ES-I3 (cell line): ENCODE data around the gene PET100.

Experiments used
- H3K36me3 ChIP-seq: 2 replicates; pipeline ENCODE4 v1.6.1; 2013; ENCODE audit warnings: mild to moderate bottlenecking, low read length, control low read depth, moderate library complexity; ENCODE audit not compliant: insufficient read depth
- H3K4me1 ChIP-seq: 2 replicates; pipeline ENCODE4 v1.6.1; 2013; ENCODE audit warnings: mild to moderate bottlenecking, control low read depth, low read length; ENCODE audit not compliant: insufficient read depth
- H3K9ac ChIP-seq: 2 replicates; pipeline ENCODE4 v1.6.1; 2013; ENCODE audit warnings: low read depth, mild to moderate bottlenecking, low read length, moderate library complexity
- H3K9me3 ChIP-seq: 2 replicates; pipeline ENCODE4 v1.6.1; 2013; ENCODE audit warnings: mild to moderate bottlenecking, low read length, moderate library complexity; ENCODE audit not compliant: control insufficient read depth, insufficient read depth

The PET100 gene

DNA sequence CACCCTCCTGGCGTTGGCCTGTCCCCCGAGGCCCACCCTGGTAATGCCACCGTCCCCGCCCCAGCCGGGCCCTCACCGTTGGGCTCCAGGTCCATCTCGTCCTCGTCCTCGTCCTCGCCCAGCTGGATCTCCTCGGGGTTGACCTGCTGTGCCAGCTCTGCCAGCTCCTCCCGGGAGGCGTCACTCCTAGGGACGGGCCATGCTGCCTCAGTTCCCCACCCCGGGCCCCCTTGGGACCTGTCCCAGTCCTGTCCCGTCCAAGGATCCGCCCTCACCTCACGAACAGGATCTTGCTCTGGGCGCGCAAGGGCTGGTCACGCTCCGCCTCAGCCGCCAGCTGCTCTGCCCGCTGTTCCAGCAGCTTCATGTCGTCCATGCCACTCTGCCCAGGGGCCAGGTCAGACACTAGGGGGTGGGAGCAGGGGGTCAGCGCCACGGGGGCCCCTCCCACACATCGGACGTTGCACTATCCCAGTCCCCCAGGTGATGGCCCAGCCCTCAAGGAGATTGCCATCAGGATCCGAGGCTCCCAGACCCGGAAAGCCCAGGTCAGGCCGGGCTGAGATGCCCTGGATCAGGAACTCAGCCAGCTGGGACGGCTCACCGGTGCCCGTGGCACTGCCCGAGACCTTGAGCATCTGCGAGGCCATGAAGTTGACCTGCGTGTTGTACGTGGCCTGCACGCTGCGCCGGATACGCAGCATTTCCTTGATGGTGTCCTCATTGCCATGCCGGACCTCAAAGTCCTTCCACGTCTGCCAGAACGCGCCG lies 9.7 kb upstream of the PET100 start:
- Histone ChIP-seq H3K9me3 (no peaks in the 10 kb centered on the region), H3K9ac (no peak overlapping the region), H3K4me1 (no peaks in the 10 kb centered on the region), H3K36me3 (no peaks in the 10 kb centered on the region; the same call in 1 of the 2 replicates)

DNA sequence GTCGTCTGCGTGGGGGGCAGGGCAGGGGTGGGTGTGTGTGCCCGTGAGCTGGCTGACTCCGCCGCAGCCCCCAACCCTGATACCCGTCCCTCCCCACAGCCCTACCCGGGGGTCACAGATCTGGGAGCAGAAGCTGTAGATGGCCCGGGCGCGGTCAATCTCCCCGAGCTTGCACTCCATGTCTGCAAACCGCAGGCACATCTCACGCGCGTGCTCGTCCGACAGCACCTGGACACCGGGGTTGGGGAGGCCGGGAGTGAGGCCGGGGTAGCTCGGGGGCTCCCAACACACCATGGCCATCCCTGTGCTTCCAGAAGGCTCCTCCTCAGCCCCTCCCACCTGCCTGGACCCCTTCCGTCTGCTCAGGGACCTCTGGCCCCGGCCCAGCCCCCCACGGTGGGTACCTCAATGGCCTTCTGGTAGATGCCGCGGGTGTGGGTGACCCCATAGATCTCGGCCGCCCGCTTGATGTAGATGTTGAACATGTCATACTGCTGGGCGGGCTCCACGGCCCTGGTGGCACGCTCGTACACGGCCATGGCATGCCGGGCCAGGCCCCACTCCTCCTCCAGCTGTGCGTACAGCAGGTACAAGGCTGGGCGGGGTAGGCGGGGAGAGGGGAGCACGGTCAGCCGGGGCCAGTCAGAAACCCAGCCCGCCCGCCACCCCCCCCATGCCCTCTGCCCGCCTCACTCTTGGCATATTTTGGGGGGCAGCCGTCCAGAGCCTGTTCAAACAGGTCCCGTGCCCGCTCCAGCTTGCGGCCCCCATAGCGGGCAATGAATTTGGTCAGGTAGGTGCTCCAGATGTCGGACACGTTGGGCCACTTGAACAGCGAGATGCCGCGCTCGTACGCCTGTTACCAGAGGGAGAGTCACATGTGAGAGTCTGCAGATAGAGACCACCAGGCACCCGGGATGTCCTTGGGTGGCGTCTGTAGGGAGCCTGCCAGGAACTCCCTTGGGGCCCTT lies 8.9 kb upstream of the PET100 start:
- no peaks in the 10 kb centered on the region; the same call in 1 of the 2 replicates for H3K36me3 ChIP-seq
- H3K4me1 ChIP-seq = no peaks in the 10 kb centered on the region
- H3K9me3 ChIP-seq = no peaks in the 10 kb centered on the region
- no peak overlapping the region for H3K9ac ChIP-seq

DNA sequence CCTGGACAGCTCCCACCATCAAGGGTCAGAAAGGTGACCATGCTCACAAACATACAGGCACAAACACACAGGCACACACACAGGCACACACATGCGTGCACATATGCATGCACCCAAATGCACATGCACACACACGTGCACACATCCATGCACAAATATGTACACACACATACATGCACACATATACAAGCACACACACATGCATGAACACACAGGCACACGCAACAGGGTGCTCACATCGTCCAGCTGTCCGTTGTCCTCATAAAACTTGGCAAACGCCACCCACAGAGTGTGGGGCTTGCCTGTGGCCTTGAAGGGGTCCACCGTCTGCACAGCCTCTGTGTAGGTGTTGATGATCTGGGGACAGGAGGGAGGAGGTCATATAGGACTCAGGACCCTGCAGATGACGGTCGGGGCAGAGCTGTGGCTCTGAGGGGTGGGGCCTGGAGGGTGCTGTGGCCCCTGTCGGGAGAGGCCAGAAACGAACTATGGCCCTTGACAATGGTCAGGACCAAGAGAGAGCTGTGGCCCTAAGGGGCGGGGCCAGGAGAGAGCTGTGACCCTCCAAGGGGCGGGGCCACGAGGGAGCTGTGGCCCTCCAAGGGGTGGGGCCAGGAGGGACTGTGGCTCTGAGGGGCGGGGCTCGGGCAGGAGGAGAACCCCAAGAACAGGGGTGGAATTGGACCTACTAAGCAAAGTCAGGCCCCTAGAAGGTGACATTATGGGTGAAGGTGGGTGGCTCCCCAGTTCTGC lies 6.5 kb upstream of the PET100 start:
- H3K36me3 ChIP-seq = no peaks in the 10 kb centered on the region; the same call in 1 of the 2 replicates
- H3K4me1 ChIP-seq = 0 out of 2 replicates have a peak, but pooled peaks cover under 1% of the 10 kb centered on the region
- no peak overlapping the region for H3K9ac ChIP-seq
- H3K9me3 ChIP-seq = no peaks in the 10 kb centered on the region

DNA sequence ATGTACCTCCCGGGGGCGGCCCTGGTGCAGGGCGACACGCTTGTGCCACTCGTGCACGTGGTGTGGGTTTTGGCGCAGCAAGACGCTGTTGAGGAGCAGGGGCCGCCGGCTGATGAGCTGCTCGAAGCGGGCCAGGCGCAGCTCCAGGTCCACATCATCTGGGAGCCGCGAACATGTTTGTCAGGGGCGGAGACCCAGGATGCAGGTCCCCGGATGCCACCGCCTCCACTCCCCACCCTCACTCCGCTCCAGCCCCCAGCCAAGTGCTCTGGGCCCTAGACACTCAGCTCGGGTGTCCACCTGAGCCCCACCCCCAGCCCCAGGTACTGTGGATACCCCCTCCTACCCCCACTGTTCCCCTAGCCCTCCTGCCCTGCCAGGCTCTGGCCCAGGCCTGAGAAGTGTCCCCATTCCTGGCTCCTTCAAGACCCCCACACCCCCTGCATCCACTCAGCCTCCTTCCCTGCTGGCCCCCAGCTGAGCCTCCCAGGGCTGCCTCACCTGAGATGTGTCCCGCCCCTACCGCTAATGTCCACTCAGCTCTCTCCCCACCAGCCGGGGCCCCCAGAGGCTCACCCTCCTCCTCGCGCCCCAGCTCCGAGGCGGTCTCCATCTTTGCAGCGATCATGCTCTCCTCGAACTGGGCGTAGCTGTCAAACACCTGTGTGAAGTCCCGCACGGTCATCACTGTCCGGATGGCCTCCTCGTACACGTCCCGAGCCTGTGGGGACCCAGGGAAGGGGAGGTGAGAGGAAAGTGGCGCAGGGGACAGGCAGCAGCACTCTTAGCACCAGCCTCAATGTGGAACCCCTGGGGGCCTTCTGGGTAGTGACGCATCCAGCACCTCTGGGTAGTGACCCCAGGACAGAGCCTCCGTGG lies 5.6 kb upstream of the PET100 start:
- H3K36me3 ChIP-seq = no peaks in the 10 kb centered on the region; the same call in 1 of the 2 replicates
- peaks cover 6% of the 10 kb centered on the region; the same call in 1 of the 2 replicates for H3K4me1 ChIP-seq
- no peak overlapping the region for H3K9ac ChIP-seq
- no peaks in the 10 kb centered on the region for H3K9me3 ChIP-seq

DNA sequence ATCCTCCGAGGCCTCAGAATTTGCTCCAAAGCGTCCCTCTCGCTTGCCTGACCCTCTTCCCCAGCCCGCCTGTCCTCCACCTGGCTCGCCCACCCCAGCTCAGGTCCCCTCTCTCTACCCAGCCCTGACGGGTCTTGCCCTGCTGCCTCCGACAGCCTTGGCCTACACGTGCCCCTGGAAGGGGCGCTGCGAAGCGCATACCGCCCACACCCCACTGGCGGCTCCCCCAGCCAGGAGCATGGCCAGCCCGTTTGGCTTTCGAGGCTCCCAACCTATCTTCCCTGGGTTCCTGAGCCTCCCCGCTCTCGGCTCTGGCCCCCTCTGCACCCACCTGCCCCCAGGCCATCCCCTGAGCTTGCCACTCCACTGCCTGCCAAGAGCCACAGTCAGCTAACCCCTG lies 4.8 kb upstream of the PET100 start:
- H3K9me3 ChIP-seq = no peaks in the 10 kb centered on the region
- H3K4me1 ChIP-seq = peaks cover 6% of the 10 kb centered on the region; the same call in 1 of the 2 replicates
- no peak overlapping the region for H3K9ac ChIP-seq
- H3K36me3 ChIP-seq = no peaks in the 10 kb centered on the region; the same call in 1 of the 2 replicates

DNA sequence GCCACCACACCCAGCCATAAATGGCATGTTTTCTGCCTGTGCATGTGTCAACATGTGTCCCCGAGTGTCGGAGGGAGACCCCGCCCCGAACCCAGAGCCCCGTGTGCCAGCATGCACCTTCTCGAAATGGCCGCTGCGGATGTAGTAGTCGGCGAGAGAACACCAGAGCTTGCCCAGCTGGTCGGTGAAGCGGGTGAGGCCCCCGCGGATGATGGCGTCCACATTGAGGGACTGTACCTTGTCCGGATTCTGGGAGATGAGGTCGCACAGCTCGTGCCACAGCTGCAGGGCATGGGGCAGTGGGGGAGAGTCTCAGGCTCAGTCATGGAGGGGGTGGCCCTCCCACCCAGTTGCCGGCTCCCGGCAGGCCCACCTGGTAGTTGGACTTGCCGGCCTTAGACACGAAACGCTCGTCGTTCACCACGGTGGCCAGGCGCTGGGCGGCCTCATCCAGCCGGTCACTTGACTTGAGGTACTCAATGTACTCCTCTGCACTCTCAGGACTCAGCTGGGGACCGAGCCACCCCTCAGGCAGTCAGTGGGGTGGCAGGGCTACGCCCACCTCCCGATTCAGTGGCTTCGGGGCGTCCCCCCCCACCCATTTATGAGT lies 3.7 kb upstream of the PET100 start:
- H3K9ac ChIP-seq = no peak overlapping the region
- H3K36me3 ChIP-seq = no peaks in the 10 kb centered on the region; the same call in 1 of the 2 replicates
- H3K4me1 ChIP-seq = peaks cover 6% of the 10 kb centered on the region; the same call in 1 of the 2 replicates
- no peaks in the 10 kb centered on the region for H3K9me3 ChIP-seq

DNA sequence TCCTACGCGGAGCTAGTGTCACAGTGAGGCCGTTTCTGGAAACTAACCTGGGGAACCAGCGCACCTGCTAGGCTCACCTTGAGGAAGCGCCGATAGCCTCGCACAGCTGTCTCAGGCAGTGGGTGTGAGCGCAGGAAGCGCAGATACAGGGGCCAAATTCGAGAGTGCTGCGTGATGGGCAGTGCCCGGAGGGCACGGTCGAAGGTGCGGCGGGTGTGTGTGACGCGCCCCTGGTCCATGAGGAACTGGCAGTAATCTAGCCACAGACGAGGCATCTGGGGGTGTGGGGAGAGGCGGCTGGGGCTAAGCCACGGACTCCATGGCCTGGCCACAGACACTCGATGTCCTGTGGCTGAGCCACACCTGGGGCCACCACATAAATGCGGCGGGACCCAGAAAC lies 2.4 kb upstream of the PET100 start:
- H3K9me3 ChIP-seq = no peaks in the 10 kb centered on the region
- H3K9ac ChIP-seq = no peak overlapping the region
- peaks cover 6% of the 10 kb centered on the region; the same call in 1 of the 2 replicates for H3K4me1 ChIP-seq
- no peaks in the 10 kb centered on the region; the same call in 1 of the 2 replicates for H3K36me3 ChIP-seq

DNA sequence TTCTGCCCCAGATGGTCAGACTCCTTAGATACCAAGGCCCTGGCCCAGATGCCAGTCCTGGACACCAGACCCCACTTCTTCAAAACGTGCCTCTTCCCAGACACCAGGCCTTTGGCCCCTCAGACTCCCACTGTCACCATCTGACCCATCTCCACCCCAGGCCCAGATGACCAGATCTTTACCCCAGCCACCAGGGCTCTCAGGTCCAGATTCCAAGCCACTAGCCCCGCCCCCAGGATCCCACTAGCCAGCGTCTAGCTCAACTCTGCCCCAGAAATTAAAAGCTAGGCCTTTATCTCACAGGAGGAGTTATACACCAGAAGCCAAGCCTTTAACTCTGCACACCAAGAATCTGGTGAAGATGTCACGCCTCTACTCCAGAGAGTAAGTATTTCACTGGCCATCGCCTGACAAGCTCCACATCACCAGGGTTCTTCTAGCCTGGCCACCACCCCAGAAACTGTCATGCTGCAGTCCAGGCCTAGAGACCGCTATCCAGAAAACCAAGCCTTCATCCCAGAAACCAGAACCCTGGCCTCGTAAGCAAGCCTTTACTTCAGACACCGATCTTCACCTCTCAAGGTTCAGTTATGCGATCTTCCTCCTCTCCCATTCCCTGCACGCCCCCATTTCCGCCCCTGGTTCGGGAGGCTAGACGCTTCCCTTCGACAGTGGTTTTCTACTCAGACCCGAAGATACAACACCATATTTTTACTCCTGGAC lies 843 bp upstream of the PET100 start:
- Histone ChIP-seq H3K9ac (peak overlapping the region; percentile 99), H3K36me3 (no peaks in the 10 kb centered on the region), H3K4me1 (peaks cover 6% of the 10 kb centered on the region; the same call in 1 of the 2 replicates), H3K9me3 (no peaks in the 10 kb centered on the region)

DNA sequence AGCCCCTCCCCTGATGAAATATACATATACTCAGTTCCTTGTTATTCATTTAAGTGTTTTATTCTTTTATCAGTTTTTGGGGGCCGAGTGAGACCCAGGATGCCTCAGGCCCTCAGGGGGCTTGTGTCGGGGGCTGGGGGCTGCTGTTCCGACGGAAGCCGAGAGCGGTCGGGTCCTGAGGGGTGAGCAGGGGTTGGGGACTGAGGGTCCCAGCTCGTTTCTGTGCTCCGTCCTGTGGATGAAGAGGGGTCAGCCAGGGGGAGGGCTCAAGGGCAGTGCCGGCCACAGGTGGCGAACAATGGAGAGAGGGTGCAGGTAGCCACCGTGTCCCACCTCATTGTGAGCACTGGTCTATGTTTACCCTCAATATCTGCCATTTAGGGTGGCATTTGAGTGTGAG lies 2.0 kb downstream of the PET100 start:
- Histone ChIP-seq H3K9ac (no peak overlapping the region), H3K36me3 (no peaks in the 10 kb centered on the region), H3K4me1 (peaks cover 6% of the 10 kb centered on the region), H3K9me3 (no peaks in the 10 kb centered on the region)

DNA sequence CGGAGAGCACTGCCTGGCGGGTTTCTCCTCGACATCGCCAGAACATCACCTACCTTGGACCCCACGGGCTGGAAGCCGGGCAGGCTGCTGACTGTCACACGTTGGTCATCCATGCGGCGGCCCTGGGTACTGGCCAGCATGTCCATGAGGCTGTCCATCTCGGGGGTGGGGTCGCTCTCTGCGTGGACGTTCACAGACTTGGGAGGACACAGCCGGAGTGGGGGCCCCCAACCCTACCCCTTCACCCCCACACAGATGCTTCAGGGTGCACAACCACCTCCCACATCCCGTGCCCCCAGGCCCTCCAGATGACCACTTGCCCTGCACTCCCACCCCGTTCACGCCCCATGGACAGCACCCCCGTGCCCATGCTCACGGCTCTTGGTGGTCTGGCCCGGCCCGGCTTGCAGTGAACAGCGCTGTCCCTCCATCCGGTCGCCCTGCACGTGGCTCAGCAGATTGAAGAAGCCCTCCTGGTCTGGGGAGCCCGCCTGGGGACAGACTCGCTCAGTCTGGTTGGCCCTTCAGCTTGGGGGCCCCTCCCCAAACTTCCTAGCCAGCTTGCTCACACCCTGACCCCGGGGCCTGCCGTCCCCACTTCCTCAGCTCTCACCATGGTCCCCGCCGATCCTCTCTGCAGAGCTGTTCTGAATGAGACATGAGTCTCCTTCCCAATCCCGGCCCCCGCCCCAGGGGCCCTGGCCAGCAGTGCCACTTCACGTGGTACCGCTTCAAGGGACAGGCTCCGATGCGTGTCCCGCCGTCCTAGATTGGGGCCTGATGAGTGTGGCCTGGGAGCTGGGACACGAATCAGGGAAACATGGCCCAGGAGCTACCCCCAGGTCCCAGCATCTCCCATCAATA lies 3.0 kb downstream of the PET100 start:
- Histone ChIP-seq H3K9ac (no peak overlapping the region), H3K9me3 (no peaks in the 10 kb centered on the region), H3K36me3 (no peaks in the 10 kb centered on the region), H3K4me1 (peaks cover 6% of the 10 kb centered on the region)

DNA sequence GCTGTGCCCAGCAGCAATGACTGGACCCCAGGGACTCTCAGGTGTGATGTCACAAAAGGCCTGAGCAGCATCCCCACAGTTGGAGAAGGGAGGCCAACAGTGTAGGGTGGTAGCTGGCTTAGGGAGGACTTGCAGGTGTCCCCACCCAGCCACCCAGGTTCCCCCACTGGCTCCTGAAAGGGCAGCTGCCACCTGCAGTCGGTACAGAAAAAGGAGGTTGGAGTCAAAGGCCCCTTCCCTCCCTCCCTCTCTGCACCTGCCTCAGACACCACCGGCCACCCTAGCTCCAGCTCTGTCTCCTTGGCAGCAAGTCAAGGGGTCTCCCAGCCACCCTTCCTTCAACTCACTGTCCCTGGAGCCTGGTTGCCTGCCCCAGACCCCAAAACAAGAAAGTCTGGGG lies 4.1 kb downstream of the PET100 start, which contains the start of gene PCP2:
Gene PCP2, minus strand, starts transcription at position 22 of the 400 bp plus-strand sequence. CDS start 262 bp downstream, outside the sequence.
- Histone ChIP-seq H3K4me1 (no peaks in the 10 kb centered on the region; the same call in 1 of the 2 replicates), H3K36me3 (no peaks in the 10 kb centered on the region), H3K9ac (no peak within 1 kb of the TSS), H3K9me3 (no peaks in the 10 kb centered on the region)

DNA sequence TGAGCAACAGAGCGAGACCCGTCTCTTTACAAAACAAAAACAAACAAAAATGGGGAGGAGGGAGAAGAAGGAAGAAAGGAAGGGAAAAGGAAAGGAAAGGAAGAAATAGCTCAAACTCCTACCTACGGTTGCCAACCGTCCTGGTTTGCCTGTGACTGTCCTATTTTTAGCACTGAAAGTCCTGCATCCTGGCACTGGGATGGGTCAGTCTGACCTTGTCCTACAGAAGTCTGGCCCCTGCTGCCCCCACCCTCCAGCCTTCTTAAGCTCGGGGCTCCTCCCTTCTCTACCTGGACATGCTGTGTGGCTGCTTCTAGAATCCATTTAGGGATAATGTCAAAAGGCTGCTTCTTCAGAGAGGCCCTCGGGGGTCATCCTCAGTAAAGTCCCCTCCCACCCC lies 6.1 kb downstream of the PET100 start:
- Histone ChIP-seq H3K4me1 (no peaks in the 10 kb centered on the region; the same call in 1 of the 2 replicates), H3K36me3 (no peaks in the 10 kb centered on the region), H3K9me3 (no peaks in the 10 kb centered on the region), H3K9ac (no peak overlapping the region)
